Esophagus muscularis mucosa (tissue), 4 donors: ENCODE measurements around the gene TBCEL. TPM values are rescaled to one million over a fixed set of nuclear protein-coding genes. Genes with fewer than 3 reads are reported as not detected.

Experiments used
- DNase-seq: peaks from one replicate; pipeline ENCODE4 v3.0.0-alpha.2; 2017; ENCODE audit errors: extremely low spot score
- H3K27ac ChIP-seq, 4 donors: fragments of 200-600 bp; sonication (generic); replicated peaks in 1 of 4; 1 replicate in 3 of 4; 2 replicates in 1 of 4; pipeline ENCODE4 v1.5.1; 2016 to 2019; ENCODE audit warnings: mild to moderate bottlenecking in 1 of 4
- H3K27me3 ChIP-seq, 4 donors: fragments of 200-600 bp; sonication (generic); one replicate each; pipeline versions ENCODE4 v1.5.1 to v1.6.0; 2016 to 2019
- H3K36me3 ChIP-seq, 4 donors: fragments of 200-600 bp; sonication (generic); one replicate each; pipeline ENCODE4 v1.5.1; 2016 to 2019
- H3K4me1 ChIP-seq, 4 donors: fragments of 200-600 bp; sonication (generic); one replicate each; pipeline ENCODE4 v1.5.1; 2016 to 2019
- H3K4me3 ChIP-seq, 4 donors: fragments of 200-600 bp; sonication (generic); 1 replicate in 2 of 4; 2 replicates in 2 of 4; pipeline ENCODE4 v1.5.1; 2016 to 2019; ENCODE audit warnings: mild to moderate bottlenecking in 4 of 4, moderate library complexity in 1 of 4
- H3K9me3 ChIP-seq, 4 donors: fragments of 200-600 bp; sonication (generic); 1 replicate in 3 of 4; 2 replicates in 1 of 4; pipeline ENCODE4 v1.5.1; 2016 to 2019
- CTCF ChIP-seq, 3 experiments: fragments of 200-600 bp in 2 of 3; fragments of 450-650 bp in 1 of 3; sonication (generic) in 2 of 3; IDR thresholded peaks; one replicate each; pipeline ENCODE4 v1.5.1; 2017 to 2019; ENCODE audit warnings: antibody characterized with exemption in 3 of 3, mild to moderate bottlenecking in 2 of 3, moderate library complexity in 1 of 3
- EP300 ChIP-seq: sonication (generic); formaldehyde crosslinking; IDR thresholded peaks from one replicate; pipeline ENCODE4 v1.6.1; 2017; ENCODE audit warnings: antibody characterized with exemption
- POLR2A ChIP-seq: fragments of 450-650 bp; IDR thresholded peaks from one replicate; pipeline ENCODE4 v1.6.1; 2017; ENCODE audit warnings: antibody characterized with exemption, moderate library complexity, mild to moderate bottlenecking, low read depth
- POLR2AphosphoS5 ChIP-seq, 2 donors: sonication (generic); formaldehyde crosslinking; IDR thresholded peaks; one replicate each; pipeline ENCODE4 v1.6.1; 2017; ENCODE audit warnings: antibody characterized with exemption in 2 of 2
- WGBS: methylation state at CpG from one replicate; pipeline ENCODE4 v1.1.5; 2018; 5-methylcytosine and 5-hydroxymethylcytosine counted together
- intact Hi-C: fragments of 100-400 bp; cut with DNase I; formaldehyde crosslinking; loops from one replicate; pipeline ENCODE4 v1.15.1; 2023
- total RNA-seq, 4 donors: library from RNA; depleted of rRNA; stranded (reverse); fragments of >200 nt; gene quantifications; one replicate each; pipeline versions ENCODE4 v1.1.0 to v1.2.1, GENCODE V29; 2016

Gene TBCEL
- total RNA-seq, 4 donors from 2014 or later, result 25.0 to 31.4 (median 27.9) TPM

DNA sequence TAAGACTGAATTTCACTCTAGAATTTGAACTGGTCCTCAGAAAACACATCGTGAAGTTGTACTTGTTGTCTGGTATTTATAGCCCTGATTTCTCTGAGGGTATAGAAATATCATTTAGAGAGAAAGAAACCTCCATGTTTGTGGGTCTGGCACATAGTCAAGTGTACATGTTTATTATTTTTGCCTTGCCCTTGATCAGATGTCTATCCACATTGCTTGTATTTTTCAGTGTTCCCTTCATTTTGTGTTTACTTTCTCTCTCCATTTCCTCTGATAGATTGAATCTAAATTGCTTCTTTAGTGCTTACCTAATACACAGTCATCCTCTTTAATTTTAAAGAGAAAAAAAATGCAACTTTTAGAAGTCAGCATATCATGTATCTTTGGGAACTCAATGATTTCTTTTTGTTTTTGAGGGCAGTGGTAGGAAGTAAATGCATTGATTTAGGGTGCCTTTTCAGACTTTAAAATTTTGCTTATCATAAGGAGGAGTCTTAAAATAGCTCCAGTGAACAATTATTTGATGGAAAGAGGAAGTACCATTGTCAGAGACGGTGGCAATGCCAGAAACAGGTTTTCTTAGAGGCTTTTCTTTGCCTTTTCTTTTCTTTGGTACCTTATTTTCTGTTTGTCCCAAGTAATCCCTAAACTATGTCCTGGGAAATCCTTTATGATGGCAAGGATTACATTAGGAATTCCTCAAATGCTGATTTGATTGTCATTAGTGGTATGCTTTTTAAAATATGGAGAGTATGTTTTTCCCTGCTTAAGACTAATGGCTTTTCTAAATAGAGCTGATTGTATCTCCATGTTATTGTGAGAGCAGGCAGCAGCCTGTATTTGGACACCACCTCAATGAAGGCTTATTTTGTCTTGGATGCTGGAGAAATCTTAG lies 47.3 kb downstream of the TBCEL start:
- peaks cover 9 to 13% (median 11%) of the 10 kb centered on the region in 4 donors for H3K4me1 ChIP-seq
- peak overlapping the region in 3 of 4 donors; percentile 8 to 26 (median 13) for H3K27ac ChIP-seq
- intact Hi-C loops, result no loop called here
- H3K4me3 ChIP-seq, result no peak overlapping the region
- H3K36me3 ChIP-seq, result peaks cover 0 to 31% (median 22%) of the 10 kb centered on the region in 4 donors
- H3K9me3 ChIP-seq, result no peaks in the 10 kb centered on the region
- DNase-seq, result no peak
- TF ChIP-seq CTCF (IDR thresholded peaks at IDR 0.05) (no peak), POLR2AphosphoS5 (IDR thresholded peaks at IDR 0.05) (no peak), POLR2A (no peak), EP300 (no peak)
- 59% methylated on average over 2 of the region's 2 CpGs for WGBS
- H3K27me3 ChIP-seq, result no peaks in the 10 kb centered on the region

- peaks cover 9 to 13% (median 11%) of the 10 kb centered on the region in 4 donors for H3K4me1 ChIP-seq
- H3K27ac ChIP-seq, result peak overlapping the region in 3 of 4 donors; percentile 8 to 26 (median 13)
- H3K27me3 ChIP-seq, result no peaks in the 10 kb centered on the region
- TF ChIP-seq CTCF (IDR thresholded peaks at IDR 0.05) (no peak), POLR2A (no peak)
- H3K4me3 ChIP-seq, result no peak overlapping the region
- intact Hi-C loops, result no loop called here
- 44% methylated on average over 4 of the region's 5 CpGs for WGBS
- H3K36me3 ChIP-seq, result peaks cover 0 to 28% (median 20%) of the 10 kb centered on the region in 4 donors
- H3K9me3 ChIP-seq, result no peaks in the 10 kb centered on the region
- no peak for DNase-seq
Measured at GRCh38 chr11:121071846-121072450, 48.0 kb downstream of the TBCEL start.

DNA sequence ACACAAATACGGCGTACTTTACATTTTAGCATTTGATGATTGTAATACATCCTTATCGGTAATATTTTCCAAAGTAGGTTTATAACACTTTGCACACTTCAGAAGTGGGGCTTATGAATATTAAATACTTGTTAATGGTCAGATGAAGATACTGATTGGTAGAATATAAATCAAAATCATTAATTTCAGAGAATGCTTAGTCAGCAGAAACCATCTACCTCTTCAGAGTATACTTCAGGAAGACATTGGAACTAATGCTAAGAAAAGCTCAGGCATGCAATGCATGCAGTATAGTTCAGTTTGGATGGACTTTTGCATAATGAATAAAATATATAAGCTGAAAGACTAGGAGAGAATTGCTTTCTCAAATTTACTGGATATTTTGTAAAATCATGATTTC lies 57.4 kb downstream of the TBCEL start:
- no peaks in the 10 kb centered on the region for H3K9me3 ChIP-seq
- no peak for TF ChIP-seq POLR2AphosphoS5 (IDR thresholded peaks at IDR 0.05)
- TF ChIP-seq EP300, result no peak
- no peak for TF ChIP-seq CTCF (IDR thresholded peaks at IDR 0.05)
- no peak overlapping the region for H3K27ac ChIP-seq
- H3K4me1 ChIP-seq, result no peaks in the 10 kb centered on the region
- no peaks in the 10 kb centered on the region for H3K27me3 ChIP-seq
- no peak for DNase-seq
- intact Hi-C loops, result no loop called here
- no peak overlapping the region for H3K4me3 ChIP-seq
- WGBS, result 100% methylated on average over 3 of the region's 3 CpGs
- peaks cover 0 to 14% (median 4%) of the 10 kb centered on the region in 4 donors for H3K36me3 ChIP-seq

DNA sequence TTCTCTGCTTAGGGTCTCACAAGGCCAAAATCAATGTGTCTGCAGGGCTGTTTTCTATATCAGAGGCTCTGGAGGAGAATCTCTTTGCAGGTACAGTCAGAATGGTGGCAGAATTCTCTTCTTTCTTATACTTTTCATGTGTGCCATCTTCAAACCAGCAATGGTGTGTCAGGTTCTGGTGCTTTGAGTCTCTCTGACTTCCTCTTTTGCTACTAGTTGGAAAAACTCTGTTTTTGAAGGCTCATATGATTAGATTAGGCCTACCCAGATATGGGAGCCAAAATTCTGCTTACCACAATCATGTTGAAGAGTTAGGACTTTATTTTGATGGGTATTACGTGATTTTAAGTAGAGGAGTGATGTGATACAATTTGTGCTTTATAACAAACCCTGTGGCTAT lies 58.3 kb downstream of the TBCEL start:
- intact Hi-C loops, result no loop called here
- TF ChIP-seq CTCF (IDR thresholded peaks at IDR 0.05) (no peak), POLR2A (no peak), EP300 (no peak), POLR2AphosphoS5 (IDR thresholded peaks at IDR 0.05) (no peak)
- Histone ChIP-seq H3K9me3 (no peaks in the 10 kb centered on the region), H3K27me3 (no peaks in the 10 kb centered on the region), H3K4me3 (no peak overlapping the region), H3K27ac (no peak overlapping the region), H3K4me1 (no peaks in the 10 kb centered on the region), H3K36me3 (peaks cover 8 to 23% (median 12%) of the 10 kb centered on the region in 4 donors)
- 100% methylated on average over 1 of the region's 1 CpG for WGBS
- DNase-seq, result no peak
